Eye (tissue), 1 donor: ENCODE measurements around the gene PDE4C.

ENCODE experiments used
- DNase-seq: peaks from one replicate; pipeline ENCODE4 v3.0.0-alpha.2; 2015

Gene PDE4C

GRCh38 chr19:18196511-18196845, 29.8 kb downstream of the PDE4C start:
- no peak for DNase-seq

DNA sequence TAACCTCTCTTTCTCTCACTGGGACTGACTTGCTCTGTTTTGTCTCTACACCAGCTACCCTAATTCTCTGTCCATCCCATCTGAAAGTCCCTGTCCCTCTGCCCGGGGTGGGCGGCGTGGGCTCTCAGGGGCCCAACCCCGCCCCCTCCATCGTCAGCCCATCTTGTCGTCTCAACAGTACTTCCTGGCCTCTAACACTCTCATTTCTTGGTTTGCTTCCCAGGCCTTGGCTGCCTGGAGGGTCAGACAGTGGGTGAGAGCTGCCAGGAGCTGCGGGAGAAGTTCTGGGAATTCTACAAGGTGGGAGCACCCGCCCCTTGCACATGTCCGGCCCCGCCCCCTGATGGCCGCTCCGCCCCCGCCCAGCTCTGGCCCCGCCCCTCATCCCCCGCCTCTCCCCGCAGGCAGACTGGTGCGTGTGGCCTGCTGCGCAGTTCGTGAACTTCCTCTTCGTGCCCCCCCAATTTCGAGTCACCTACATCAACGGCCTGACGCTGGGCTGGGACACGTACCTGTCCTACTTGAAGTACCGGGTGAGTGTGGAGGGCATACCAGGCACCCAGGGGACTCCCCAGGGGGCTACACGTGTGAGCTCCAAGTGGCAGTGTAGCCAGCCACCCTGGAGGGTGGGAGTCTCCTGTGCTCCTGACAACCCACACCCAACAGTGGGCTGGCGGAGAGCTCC, 31.5 kb downstream of the PDE4C start:
- DNase-seq = no peak

DNA sequence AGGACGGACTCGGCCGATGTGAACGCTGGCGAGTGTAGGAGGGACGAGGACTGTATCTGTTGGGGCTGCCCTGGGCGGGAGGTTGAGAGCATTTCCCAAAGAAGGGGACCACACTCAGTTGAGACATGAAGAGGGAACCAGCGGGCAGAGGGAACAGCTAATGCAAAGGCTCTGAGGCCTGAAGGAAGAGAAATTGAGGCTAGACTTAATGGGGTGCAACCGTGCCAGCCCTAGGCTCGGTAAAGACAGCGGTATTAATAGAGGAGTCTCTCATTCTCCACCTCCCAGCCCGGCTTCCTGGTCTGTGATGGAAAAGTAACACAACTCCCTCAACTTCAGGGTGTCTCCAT, 32.1 kb downstream of the PDE4C start:
- no peak for DNase-seq

DNA sequence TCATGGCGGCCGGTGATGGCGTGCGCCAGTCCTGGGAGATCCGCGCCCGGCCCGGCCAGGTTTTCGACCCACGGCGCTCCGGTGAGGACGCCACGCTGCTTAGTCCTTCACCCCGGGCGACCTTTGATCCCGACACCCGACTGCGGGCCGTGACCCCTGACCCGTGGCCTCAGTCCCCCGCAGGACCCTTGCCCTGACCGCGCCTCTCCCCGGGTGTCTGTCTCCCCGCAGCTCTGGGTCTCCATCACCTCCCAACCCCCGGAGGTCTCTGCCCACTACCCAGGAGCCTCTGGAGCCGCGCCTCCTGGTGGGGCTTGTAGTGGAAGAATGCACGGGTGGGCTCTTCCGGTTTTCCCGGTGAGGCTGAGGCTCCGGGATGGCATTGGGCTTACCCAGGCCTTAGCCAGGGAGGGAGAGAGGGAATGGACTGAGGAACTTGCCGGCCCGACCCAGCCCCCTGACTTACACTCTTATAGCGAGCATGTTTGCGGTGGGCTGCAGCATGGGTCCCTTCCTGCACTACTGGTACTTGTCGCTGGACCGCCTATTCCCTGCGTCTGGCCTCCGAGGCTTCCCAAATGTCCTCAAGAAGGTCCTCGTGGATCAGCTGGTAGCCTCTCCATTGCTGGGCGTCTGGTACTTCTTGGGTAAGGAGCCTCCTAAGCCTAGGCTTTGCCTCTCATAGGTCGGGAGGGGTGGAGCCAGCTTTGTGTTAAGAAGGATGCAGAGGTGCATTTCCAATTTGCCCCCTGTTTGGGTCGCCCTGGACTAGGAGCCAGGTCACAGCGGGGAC, 32.7 kb downstream of the PDE4C start:
- DNase-seq = no peak

- DNase-seq = peak; percentile 100
Observed at GRCh38 chr19:18192673-18193387, 33.4 kb downstream of the PDE4C start, which contains the start of gene MPV17L2. Gene MPV17L2 (plus strand): TSS chr19:18193218. CDS start chr19:18193282, 64 bp downstream.

DNA sequence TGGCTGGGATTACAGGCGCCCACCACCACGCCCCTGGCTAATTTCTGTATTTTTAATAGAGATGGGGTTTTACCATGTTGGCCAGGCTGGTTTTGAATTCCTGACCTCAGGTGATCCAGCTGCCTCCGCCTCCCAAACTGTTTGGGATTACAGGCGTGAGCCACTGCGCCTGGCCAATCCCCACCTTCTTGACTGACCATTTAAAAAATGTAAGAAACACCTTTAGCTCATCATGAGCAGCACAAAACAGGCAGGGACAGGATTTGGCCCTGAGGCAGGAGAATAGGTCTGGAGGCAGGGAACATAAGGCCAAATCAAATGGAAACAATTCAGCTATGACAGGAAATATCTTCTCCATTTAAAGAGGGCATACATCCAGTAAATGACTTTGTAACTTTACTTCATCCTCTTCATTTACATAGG, 34.6 kb downstream of the PDE4C start:
- DNase-seq = no peak

DNA sequence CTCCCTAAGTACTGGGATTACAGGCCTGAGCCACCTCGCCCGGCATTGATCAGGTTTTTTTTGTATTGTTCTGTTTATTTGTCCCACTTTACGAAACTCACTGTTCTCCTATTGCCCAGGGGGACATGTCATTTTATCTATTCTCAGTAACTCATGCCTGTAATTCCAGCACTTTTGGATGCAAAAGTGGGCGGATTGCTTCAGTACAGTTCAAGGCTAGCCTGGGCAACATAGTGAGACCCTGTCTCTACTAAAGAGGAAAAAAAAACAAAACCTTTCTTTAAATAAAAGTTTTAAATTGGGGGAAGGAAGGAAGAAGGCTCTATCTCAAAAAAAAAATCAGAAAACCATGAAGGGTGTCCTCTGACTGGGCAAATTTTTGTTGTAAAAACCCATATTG, 36.0 kb downstream of the PDE4C start:
- DNase-seq = no peak

DNA sequence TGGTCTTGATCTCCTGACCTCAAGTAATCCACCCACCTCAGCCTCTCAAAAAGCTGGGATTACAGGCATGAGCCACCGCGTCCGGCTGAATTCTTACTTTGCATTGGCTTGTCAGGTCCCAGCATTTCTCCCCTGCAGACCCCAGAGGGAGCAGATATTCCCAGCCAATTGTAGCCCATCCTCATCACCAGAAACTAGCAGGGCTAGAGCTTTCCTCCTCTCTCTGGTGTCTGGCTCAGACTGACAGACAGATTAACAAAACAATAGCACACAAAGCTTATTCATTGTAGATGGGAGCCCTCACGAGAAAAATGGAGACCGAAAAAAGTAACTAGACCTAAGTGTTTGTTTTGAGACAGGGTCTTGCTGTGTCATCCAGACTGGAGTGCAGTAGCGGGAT, 40.7 kb downstream of the PDE4C start:
- DNase-seq = no peak

GRCh38 chr19:18183529-18183928, 42.7 kb downstream of the PDE4C start:
- no peak for DNase-seq

DNA sequence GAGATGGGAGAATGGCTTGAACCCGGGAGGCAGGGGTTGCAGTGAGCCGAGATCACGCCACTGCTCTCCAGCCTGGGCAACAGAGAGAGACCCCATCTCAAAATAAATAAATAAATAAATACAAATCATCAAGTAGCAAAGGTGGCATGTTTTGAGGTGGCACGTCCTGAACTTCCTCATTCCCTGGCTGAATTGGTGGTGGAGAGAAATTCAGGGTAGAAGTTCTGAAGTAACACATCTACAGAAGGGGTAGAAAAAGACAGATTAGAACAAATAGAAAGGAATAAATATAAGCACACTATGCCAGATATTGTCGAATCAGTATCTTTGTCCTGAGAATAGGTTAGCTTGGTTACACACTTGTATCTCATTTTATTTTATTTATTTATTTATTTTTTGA, 46.3 kb downstream of the PDE4C start:
- DNase-seq = no peak

DNA sequence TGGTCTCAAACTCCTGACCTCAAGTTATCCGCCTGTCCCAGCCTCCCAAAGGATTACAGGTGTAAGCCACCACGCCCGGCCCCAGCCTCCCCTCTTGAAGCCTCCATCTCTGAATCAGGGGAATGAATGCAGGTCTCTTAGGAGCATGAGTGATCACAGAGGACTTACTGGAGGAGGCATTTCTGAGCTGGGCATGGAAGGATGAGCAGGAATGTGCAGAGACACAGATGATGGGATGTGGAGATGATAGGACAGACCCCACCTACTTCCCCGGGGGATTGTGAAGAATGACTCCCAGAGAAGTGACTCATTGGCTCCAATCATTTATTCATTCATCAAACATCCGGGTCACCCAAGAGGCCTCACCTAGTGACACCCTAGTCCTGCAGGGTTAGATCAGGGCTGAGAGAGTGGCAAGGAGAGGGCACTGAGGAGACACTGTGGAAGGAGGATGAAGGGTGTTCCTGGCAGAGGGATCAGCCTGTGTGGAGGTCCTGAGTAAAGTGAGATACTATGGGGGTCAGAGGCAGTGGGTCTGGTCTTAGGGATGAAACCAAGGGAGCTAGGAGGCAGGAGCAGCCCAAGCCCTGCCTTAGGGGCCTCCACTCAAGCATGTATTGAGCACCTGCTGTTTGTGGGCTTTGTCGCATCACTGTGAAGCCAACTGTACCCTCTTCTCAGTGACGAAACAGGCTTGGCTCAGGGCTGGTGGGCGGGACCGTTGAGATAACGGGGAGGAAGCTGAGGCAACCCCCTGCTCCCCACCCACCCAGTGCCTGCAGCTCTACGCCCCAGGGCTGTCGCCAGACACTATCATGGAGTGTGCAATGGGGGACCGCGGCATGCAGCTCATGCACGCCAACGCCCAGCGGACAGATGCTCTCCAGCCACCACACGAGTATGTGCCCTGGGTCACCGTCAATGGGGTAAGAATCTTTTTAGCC, 49.6 kb downstream of the PDE4C start:
- DNase-seq = no peak

GRCh38 chr19:18174983-18175382, 51.3 kb downstream of the PDE4C start:
- DNase-seq = no peak
